ENCODE measurements around the gene LRRC7. TPM values are rescaled to one million over a fixed set of nuclear protein-coding genes. Genes with fewer than 3 reads are reported as not detected.

LRRC7 gene
- total and polyA plus RNA-seq, 8 donors: 0.12 to 2.2 (median 0.90) TPM

DNA sequence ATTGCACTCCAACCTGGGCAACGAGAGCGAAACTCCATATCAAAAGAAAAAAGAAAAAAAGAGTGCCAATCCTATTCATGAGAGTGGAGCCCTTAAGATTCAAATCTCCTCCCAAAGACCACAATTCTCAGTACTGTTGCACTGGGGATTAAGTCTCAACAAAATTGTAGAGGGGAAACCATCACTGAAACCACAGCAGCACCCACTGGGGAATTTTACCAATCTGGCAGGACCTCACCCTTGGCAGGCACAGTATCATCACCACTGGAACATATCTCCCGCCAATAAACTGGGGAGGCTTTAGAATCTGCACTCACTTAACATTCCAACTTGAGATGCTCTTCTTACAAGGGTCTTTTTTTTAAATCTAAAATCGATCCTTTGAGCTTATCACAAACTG, 596.6 kb downstream of the LRRC7 start:
- 91 to 93% methylated on average over 4 of the region's 4 CpGs for WGBS, 2 donors
- Histone ChIP-seq H3K27me3 (no peaks in the 10 kb centered on the region), H3K4me3 (no peak overlapping the region), H3K36me3 (no peaks in the 10 kb centered on the region), H3K4me1 (no peaks in the 10 kb centered on the region), H3K9me3 (no peaks in the 10 kb centered on the region), H3K27ac (no peak overlapping the region)
- DNase-seq (no peak), FAIRE-seq (no peak), ATAC-seq (no peak)
- intact Hi-C loops (cut with DNase I): no loop called here
- TF ChIP-seq, protein P1, sequence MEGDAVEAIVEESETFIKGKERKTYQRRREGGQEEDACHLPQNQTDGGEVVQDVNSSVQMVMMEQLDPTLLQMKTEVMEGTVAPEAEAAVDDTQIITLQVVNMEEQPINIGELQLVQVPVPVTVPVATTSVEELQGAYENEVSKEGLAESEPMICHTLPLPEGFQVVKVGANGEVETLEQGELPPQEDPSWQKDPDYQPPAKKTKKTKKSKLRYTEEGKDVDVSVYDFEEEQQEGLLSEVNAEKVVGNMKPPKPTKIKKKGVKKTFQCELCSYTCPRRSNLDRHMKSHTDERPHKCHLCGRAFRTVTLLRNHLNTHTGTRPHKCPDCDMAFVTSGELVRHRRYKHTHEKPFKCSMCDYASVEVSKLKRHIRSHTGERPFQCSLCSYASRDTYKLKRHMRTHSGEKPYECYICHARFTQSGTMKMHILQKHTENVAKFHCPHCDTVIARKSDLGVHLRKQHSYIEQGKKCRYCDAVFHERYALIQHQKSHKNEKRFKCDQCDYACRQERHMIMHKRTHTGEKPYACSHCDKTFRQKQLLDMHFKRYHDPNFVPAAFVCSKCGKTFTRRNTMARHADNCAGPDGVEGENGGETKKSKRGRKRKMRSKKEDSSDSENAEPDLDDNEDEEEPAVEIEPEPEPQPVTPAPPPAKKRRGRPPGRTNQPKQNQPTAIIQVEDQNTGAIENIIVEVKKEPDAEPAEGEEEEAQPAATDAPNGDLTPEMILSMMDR (IDR thresholded peaks at IDR 0.05): no peak

GRCh38 chr1:70168283-70168682, 600.6 kb downstream of the LRRC7 start:
- Histone ChIP-seq H3K36me3 (no peaks in the 10 kb centered on the region), H3K4me3 (no peak overlapping the region), H3K4me1 (no peaks in the 10 kb centered on the region), H3K9me3 (no peaks in the 10 kb centered on the region), H3K27ac (no peak overlapping the region), H3K27me3 (no peaks in the 10 kb centered on the region)
- ATAC-seq (no peak), FAIRE-seq (no peak), DNase-seq (no peak)
- intact Hi-C loops (cut with DNase I): no loop called here
- TF ChIP-seq, protein P1 (IDR thresholded peaks at IDR 0.05): no peak

- no peak for ATAC-seq
- 82 to 85% methylated on average over 5 of the region's 5 CpGs for WGBS, 2 donors
- intact Hi-C loops (cut with DNase I): no loop called here
- Histone ChIP-seq H3K27me3 (no peaks in the 10 kb centered on the region), H3K9me3 (no peaks in the 10 kb centered on the region), H3K27ac (no peak overlapping the region), H3K4me1 (no peaks in the 10 kb centered on the region), H3K4me3 (no peak overlapping the region), H3K36me3 (no peaks in the 10 kb centered on the region)
- FAIRE-seq: no peak
- DNase-seq: no peak
- TF ChIP-seq, protein P1 (IDR thresholded peaks at IDR 0.05): no peak
Measured at GRCh38 chr1:70169018-70169839, 601.5 kb downstream of the LRRC7 start.

- ATAC-seq (no peak), DNase-seq (no peak), FAIRE-seq (no peak)
- Histone ChIP-seq H3K27me3 (no peaks in the 10 kb centered on the region), H3K27ac (no peak overlapping the region), H3K4me3 (no peak overlapping the region), H3K36me3 (no peaks in the 10 kb centered on the region), H3K4me1 (no peaks in the 10 kb centered on the region), H3K9me3 (no peaks in the 10 kb centered on the region)
- intact Hi-C loops (cut with DNase I): no loop called here
- 78 to 90% methylated on average over 1 of the region's 1 CpG for WGBS, 2 donors
- TF ChIP-seq, protein P1 (IDR thresholded peaks at IDR 0.05): no peak
Measured at GRCh38 chr1:70171512-70171911, 603.8 kb downstream of the LRRC7 start.

Data from pancreas (tissue), 10 donors.